Dedifferentiated amniotic fluid mesenchymal stem cell (primary cell): Measurements from ENCODE around the gene CAB39.

ENCODE experiments used
- DNase-seq: peaks from one replicate; pipeline ENCODE4 v3.0.0-alpha.2; 2016; ENCODE audit errors: extremely low spot score

Gene CAB39

GRCh38 chr2:230754200-230754599 is 41.6 kb downstream of the CAB39 start:
- no peak for DNase-seq

DNA sequence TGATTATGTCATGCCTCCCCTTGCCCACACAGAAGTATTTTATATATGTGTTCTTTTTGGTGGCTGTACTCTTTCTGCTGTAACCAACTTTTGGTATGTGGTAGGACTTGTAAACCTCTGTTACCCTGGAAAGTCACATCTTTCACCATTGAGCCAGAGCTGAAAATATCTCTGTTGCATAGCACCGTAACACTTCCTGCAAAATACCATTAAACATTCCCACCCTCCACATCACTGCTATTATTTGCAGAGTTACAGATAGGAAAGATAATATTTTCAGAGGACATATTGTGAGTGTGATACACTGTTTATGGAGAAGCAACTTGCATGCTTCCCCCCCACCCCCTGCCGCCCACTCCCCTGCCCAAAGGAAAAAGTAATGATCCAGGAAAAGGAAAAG is 44.8 kb downstream of the CAB39 start:
- DNase-seq = peak; percentile 60

DNA sequence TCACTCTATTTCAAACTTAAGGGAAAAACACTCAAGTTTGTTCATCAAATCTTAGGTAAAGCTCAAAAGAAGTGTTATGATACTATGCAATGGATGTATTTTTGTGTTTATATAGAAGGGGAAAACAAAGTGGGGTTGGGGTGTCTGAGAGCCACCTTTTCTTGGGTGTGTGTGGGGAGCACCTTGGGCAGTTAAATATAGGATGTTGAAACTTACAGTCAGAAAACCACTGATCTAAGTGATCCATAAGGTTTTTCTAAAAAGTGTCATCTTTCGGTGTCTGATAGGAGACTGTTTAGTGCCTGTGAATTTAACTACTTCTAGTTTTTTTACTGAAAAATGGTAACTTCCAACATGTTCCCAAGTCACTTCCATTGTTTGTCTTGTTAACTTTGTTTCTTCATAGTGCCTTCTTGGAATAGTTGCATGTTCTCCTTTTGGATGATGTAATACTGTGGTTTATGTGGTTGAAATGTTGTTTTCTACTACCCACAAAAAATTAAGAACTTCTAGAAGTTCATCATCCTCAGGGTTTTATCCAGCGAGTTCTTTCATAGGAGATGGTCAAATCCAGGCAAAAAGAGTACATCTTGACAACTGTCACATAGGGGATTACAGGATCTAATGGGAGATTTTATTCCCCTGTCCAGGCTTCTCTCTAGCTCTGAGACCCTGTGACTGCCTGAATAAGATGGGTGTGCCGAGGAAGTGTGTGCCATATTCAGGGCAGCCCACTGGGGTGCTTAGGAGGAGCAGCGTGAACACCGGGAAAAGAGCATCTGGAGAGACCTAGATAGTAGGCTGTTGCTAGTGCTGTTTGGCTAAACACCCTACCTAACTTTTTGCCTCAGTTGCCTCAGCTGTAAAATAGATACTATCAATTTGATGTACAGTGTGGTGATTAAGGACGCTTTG is 46.2 kb downstream of the CAB39 start:
- peak; percentile 91 for DNase-seq

DNA sequence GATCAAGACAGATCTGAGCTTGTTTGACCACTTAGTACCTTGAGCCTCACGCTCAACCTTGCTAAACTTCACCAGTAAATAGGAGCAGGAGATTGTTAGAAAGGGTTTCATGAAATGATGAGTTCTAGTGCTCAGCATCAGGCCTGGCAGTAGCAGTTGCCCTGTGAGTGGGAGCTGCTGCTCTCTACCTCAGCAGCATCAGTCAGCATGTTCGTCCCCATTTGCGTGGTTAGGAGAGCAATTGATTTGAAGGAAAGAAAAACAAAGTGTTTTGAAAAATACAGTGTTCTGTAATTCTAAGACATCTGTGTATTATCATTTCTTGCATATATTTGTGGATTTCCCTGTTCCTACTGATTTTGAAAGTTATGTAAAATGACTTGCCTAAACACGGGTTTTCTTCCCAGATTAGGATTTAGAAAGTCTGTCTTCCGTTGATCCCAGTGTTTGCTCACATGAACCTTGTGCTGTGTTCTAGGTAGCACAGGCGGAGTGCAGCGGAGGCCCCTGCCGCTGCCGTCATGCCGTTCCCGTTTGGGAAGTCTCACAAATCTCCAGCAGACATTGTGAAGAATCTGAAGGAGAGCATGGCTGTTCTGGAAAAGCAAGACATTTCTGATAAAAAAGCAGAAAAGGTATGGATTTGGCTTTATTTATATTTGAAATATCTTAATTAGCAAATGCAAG is 47.0 kb downstream of the CAB39 start:
- DNase-seq = no peak

GRCh38 chr2:230761704-230762103 is 49.1 kb downstream of the CAB39 start:
- DNase-seq = no peak

- no peak for DNase-seq
These were observed 49.8 kb downstream of the CAB39 start for GRCh38 chr2:230762317-230762896.

GRCh38 chr2:230764346-230764745 is 51.7 kb downstream of the CAB39 start:
- DNase-seq = no peak

GRCh38 chr2:230765611-230766300 is 53.1 kb downstream of the CAB39 start:
- no peak for DNase-seq

GRCh38 chr2:230767862-230768388 is 55.3 kb downstream of the CAB39 start:
- DNase-seq = no peak

DNA sequence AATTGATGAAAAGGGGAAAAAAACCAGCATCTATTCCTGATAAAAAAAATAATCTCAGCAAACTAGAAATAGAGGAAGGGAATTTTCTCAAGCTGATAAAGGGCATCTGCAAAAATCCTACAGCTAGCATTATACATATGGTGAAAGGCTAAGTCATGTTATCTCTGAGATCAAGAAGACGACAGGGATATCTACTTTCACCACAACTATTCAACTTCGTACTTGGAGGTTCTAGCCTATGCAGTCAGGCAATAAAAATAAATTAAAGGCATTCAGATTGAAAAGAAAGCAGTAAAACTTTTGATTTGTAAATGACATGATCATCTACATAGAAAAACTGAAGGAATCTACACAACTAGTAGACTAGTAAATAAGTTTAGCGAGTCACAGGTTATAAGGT is 58.2 kb downstream of the CAB39 start:
- DNase-seq = peak; percentile 28

GRCh38 chr2:230772156-230772555 is 59.5 kb downstream of the CAB39 start:
- DNase-seq = no peak

DNA sequence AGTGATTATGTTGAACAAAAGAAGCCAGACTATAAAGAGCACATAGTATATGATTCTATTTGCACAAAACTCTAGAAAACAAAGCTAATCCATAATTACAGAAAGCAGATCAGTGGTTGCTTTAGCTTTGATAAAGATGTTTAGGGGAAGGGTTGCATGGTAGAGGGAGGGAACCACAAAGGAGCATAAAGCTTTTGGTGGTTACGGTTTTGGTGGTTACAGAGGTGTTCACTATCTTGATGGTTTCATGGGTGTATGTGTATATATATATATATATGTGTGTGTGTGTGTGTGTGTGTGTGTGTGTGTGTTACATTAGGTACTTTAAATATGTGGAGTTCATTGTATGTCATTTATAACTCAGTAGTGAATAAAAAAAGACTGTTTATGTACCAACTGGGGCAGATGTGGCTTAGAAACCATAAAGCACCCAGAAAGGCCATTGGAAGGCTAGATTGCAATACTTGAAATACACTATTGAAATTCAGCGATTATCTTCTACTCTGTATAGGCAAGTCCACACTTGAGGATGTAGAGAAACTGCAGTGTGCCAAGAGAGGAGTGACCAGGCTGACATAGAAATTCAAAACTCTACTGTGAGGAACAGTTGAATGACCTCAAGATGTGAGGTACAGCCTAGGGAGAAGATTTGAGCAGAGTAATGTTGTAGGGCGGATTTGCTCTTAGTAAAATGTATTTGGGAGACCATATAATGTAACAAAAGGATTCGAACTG is 60.6 kb downstream of the CAB39 start:
- DNase-seq = no peak

- DNase-seq = peak; percentile 82
These were observed 61.8 kb downstream of the CAB39 start for GRCh38 chr2:230774348-230774951.

DNA sequence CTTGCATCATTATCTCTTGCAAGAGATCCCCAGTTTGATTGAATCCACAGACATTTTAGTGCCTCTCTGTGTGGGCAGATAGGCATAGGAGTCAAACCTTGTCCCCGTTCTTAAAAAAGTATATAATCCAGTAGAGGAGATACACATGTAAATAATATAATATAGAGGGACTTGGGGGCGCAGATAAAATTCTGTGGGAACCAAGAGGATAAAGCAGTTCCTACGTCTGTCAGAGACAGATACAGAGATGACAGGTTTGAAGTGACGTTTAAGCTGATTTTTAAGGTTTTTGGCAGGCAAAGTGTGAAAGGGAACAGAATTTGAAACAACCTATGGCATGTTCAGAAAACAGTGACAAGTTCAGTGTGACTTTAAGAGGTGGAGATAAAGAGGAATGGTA is 63.1 kb downstream of the CAB39 start:
- no peak for DNase-seq

- DNase-seq = no peak
These were observed 65.1 kb downstream of the CAB39 start for GRCh38 chr2:230777721-230778120.

GRCh38 chr2:230778350-230779063 is 65.9 kb downstream of the CAB39 start:
- no peak for DNase-seq

DNA sequence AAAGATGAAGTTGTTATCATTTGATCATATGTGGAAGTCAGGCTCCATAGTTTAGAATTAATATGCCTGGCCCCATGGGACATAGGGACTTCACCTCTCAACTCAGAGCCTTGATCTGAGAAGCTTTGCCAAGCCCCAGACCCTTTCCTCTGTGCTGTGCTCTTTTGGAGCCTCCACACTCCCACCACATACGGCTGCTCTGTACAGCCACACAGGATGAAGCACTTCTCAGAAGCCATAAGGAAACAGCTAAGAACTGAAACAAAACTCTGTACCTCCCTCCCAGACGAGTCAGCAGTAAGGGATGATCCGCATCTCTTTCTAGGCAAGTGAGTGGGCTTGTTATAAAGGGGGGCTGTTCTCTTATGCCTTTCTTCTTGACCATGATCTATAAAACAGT is 66.5 kb downstream of the CAB39 start:
- DNase-seq = no peak

GRCh38 chr2:230779607-230780006 is 67.0 kb downstream of the CAB39 start:
- no peak for DNase-seq

GRCh38 chr2:230781130-230781797 is 68.6 kb downstream of the CAB39 start:
- DNase-seq = no peak

GRCh38 chr2:230783101-230783500 is 70.5 kb downstream of the CAB39 start:
- no peak for DNase-seq
